Caki2 (cell line): ENCODE data around the gene SRGAP1. TPM values are rescaled to one million over a fixed set of nuclear protein-coding genes. Genes with fewer than 3 reads are reported as not detected.
"Not testable (repeated sequence)": the region's sequence is repeated elsewhere in the genome, so short reads cannot be mapped to it uniquely, and the experiment has no call there.

ENCODE experiments used
- DNase-seq: peaks from one replicate; pipeline ENCODE4 v3.0.0-alpha.2; 2015; ENCODE audit warnings: low read depth
- in situ Hi-C: cut with HindIII; loops from 2 replicates; pipeline ENCODE4 v1.10.0; 2016; ENCODE audit warnings: low sequenced_read_pairs, low pct_unique_long_range_greater_than_20kb, mixed read lengths
- total RNA-seq: library from RNA; depleted of rRNA; stranded (reverse); fragments of >200 nt; shearing (Covaris generic); gene quantifications from 2 replicates; pipeline ENCODE4 v1.2.3, GENCODE V29; 2014; ENCODE audit warnings: low replicate concordance

Gene SRGAP1
- total RNA-seq, 1 experiment from 2014 or later = 30.0 TPM

GRCh38 chr12:64097366-64098105 is 253.0 kb downstream of the SRGAP1 start:
- in situ Hi-C loops = no loop called here

GRCh38 chr12:64098709-64099354 is 254.3 kb downstream of the SRGAP1 start:
- no peak for DNase-seq
- in situ Hi-C loops = no loop called here

More at GRCh38 chr12:64097366-64098105, 253.0 kb downstream of the SRGAP1 start:
- no peak for DNase-seq

GRCh38 chr12:64099397-64099796 is 254.9 kb downstream of the SRGAP1 start:
- DNase-seq = peak; percentile 81
- in situ Hi-C loops = no loop called here

GRCh38 chr12:64102339-64102738 is 257.8 kb downstream of the SRGAP1 start:
- no peak for DNase-seq
- in situ Hi-C loops = no loop called here

GRCh38 chr12:64103825-64104740 is 259.6 kb downstream of the SRGAP1 start:
- peak; percentile 84 for DNase-seq
- in situ Hi-C loops = no loop called here

- in situ Hi-C loops = no loop called here
- DNase-seq = no peak
These were observed 260.5 kb downstream of the SRGAP1 start for GRCh38 chr12:64105026-64105425.

GRCh38 chr12:64107776-64108175 is 263.3 kb downstream of the SRGAP1 start:
- in situ Hi-C loops = no loop called here
- DNase-seq = no peak

- DNase-seq = no peak
- in situ Hi-C loops = no loop called here
These were observed 265.2 kb downstream of the SRGAP1 start for GRCh38 chr12:64109706-64110105.

GRCh38 chr12:64110864-64111263 is 266.4 kb downstream of the SRGAP1 start:
- no peak for DNase-seq
- in situ Hi-C loops = no loop called here

GRCh38 chr12:64116969-64117368 is 272.5 kb downstream of the SRGAP1 start:
- DNase-seq = no peak
- in situ Hi-C loops = no loop called here

GRCh38 chr12:64120568-64120967 is 276.1 kb downstream of the SRGAP1 start:
- in situ Hi-C loops = no loop called here
- DNase-seq = peak; percentile 40

GRCh38 chr12:64121086-64121485 is 276.6 kb downstream of the SRGAP1 start:
- in situ Hi-C loops = not testable (repeated sequence)

GRCh38 chr12:64122154-64122553 is 277.7 kb downstream of the SRGAP1 start:
- in situ Hi-C loops = no loop called here
- no peak for DNase-seq

More at GRCh38 chr12:64121086-64121485, 276.6 kb downstream of the SRGAP1 start:
- not testable (repeated sequence) for DNase-seq

GRCh38 chr12:64122995-64123394 is 278.5 kb downstream of the SRGAP1 start:
- in situ Hi-C loops = no loop called here
- no peak for DNase-seq

GRCh38 chr12:64123448-64123847 is 278.9 kb downstream of the SRGAP1 start:
- in situ Hi-C loops = no loop called here
- no peak for DNase-seq

- in situ Hi-C loops = no loop called here
- DNase-seq = no peak
These were observed 280.2 kb downstream of the SRGAP1 start for GRCh38 chr12:64124511-64125197.

GRCh38 chr12:64125913-64126312 is 281.4 kb downstream of the SRGAP1 start:
- in situ Hi-C loops = no loop called here
- DNase-seq = no peak

- in situ Hi-C loops = no loop called here
- no peak for DNase-seq
These were observed 283.3 kb downstream of the SRGAP1 start for GRCh38 chr12:64127811-64128210.
